K562 (cell line): ENCODE results near the gene POLR3GL. TPM values are rescaled to one million over a fixed set of nuclear protein-coding genes. Genes with fewer than 3 reads are reported as not detected.

Experiments
- ATAC-seq: fragments of 200-7000 bp; cut with Tn5 transposase; 3 replicates; pipeline ENCODE4 v1.9.1; 2020; ENCODE audit warnings: moderate library complexity
- BruUV-seq: library from RNA; stranded (reverse); fragments of 400-500 nt; replicated peaks from 2 replicates; lab custom pipeline; 2021; lab: Mats Ljungman, UMichigan
- CTCF ChIA-PET: fragments of 300-600 bp; formaldehyde crosslinking; extraction: SDS; loops from one replicate; lab custom pipeline; 2021; ENCODE audit warnings: low intra/inter-chr PET ratio; lab: Yijun Ruan, JAX
- POLR2A ChIA-PET: fragments of 300-600, 350-650 bp; sonication (Branson Sonifier 250); formaldehyde crosslinking; extraction: SDS; loops from one replicate; lab custom pipeline; 2021; ENCODE audit warnings: antibody characterized with exemption, inconsistent platforms; lab: Yijun Ruan, JAX
- DNase-seq, 4 experiments: peaks; one replicate each; pipeline versions ENCODE4 v3.0.0 to v3.0.0-alpha.2; 2011 to 2018; ENCODE audit warnings: low spot score in 3 of 4, mixed read lengths in 3 of 4; ENCODE audit errors: extremely low read depth in 1 of 4
- FAIRE-seq: peaks from 2 replicates; lab custom pipeline; 2011; peaks lifted over from hg19 to GRCh38; lab: Jason Lieb, UNC
- H2AFZ ChIP-seq: 2 replicates; pipeline ENCODE4 v1.6.0; 2011; ENCODE audit warnings: low read depth, low read length, control low read depth, inconsistent platforms
- H3K27ac ChIP-seq: fragments of 200-600 bp; 3 replicates; pipeline ENCODE4 v1.8.0; 2011; ENCODE audit warnings: low read depth, mild to moderate bottlenecking, control low read depth, inconsistent platforms, low read length, moderate library complexity, mixed read lengths; ENCODE audit errors: extremely low read depth
- H3K27me3 ChIP-seq, 2 experiments: fragments of 300-600 bp in 1 of 2; 2 replicates in 1 of 2; 3 replicates in 1 of 2; pipeline versions ENCODE4 v1.6.0 to v1.8.0; 2011; ENCODE audit warnings: inconsistent platforms in 2 of 2, low read length in 2 of 2, mild to moderate bottlenecking in 1 of 2, mixed read lengths in 1 of 2, moderate library complexity in 1 of 2; ENCODE audit not compliant: control insufficient read depth in 2 of 2, insufficient read depth in 2 of 2
- H3K36me3 ChIP-seq: fragments of 300-600 bp; 3 replicates; pipeline ENCODE4 v1.8.0; 2011; ENCODE audit warnings: mild to moderate bottlenecking, low read length, inconsistent platforms; ENCODE audit not compliant: control insufficient read depth, insufficient read depth
- H3K4me1 ChIP-seq, 2 experiments: fragments of 200-600 bp in 1 of 2; replicated peaks in 1 of 2; 2 replicates in 1 of 2; 3 replicates in 1 of 2; pipeline versions ENCODE4 v1.5.1 to v1.8.0; 2011; ENCODE audit warnings: inconsistent platforms in 2 of 2, low read length in 2 of 2, mild to moderate bottlenecking in 1 of 2, mixed read lengths in 1 of 2, moderate library complexity in 1 of 2; ENCODE audit not compliant: control insufficient read depth in 2 of 2, insufficient read depth in 2 of 2
- H3K4me2 ChIP-seq: 2 replicates; pipeline ENCODE4 v1.6.1; 2011; ENCODE audit warnings: low read length, control low read depth, inconsistent platforms, mixed read lengths; ENCODE audit not compliant: insufficient read depth
- H3K4me3 ChIP-seq: fragments of 200-600 bp; sonication (generic), shearing (Covaris generic); 2 replicates; pipeline ENCODE4 v1.5.1; 2016; ENCODE audit warnings: control low read depth, inconsistent platforms
- H3K79me2 ChIP-seq: fragments of 200-600 bp; 3 replicates; pipeline ENCODE4 v1.8.0; 2011; ENCODE audit warnings: low read length, inconsistent platforms; ENCODE audit not compliant: control insufficient read depth, insufficient read depth
- H3K9ac ChIP-seq, 2 experiments: 2 replicates each; pipeline versions ENCODE4 v1.6.0 to v1.6.1; 2011; ENCODE audit warnings: low read depth in 2 of 2, low read length in 2 of 2, control low read depth in 1 of 2, inconsistent platforms in 1 of 2, mild to moderate bottlenecking in 1 of 2, mixed read lengths in 1 of 2; ENCODE audit not compliant: insufficient read depth in 1 of 2
- H3K9me1 ChIP-seq: one replicate; pipeline ENCODE4 v1.6.0; 2011; ENCODE audit warnings: inconsistent platforms, mild to moderate bottlenecking, low read length, moderate library complexity; ENCODE audit not compliant: control insufficient read depth, insufficient read depth
- H3K9me3 ChIP-seq: replicated peaks from 2 replicates; pipeline ENCODE4 v1.5.1; 2011; ENCODE audit warnings: low read depth, low read length, inconsistent platforms; ENCODE audit not compliant: control insufficient read depth, insufficient read depth
- H4K20me1 ChIP-seq: replicated peaks from 2 replicates; pipeline ENCODE4 v1.6.1; 2011; ENCODE audit warnings: low read length, inconsistent platforms, mixed read lengths; ENCODE audit not compliant: control insufficient read depth, insufficient read depth
- CEBPB ChIP-seq: fragments of 450-650 bp; IDR thresholded peaks from 2 replicates; pipeline ENCODE4 v1.6.1; 2016; ENCODE audit warnings: missing genetic modification characterization, missing compliant biosample characterization
- E2F3 ChIP-seq: fragments of 250-450 bp; sonication (Bioruptor Pico); IDR thresholded peaks from 2 replicates; pipeline ENCODE4 v1.4.0; 2020; ENCODE audit warnings: mild to moderate bottlenecking
- FOXA3 ChIP-seq, 2 experiments: fragments of 450-650 bp in 1 of 2; sonication (generic) in 1 of 2; formaldehyde crosslinking; IDR thresholded peaks in 1 of 2; conservative IDR thresholded peaks in 1 of 2; 2 replicates each; pipeline versions ENCODE4 v1.4.0 to v1.8.0; 2020 to 2022; ENCODE audit warnings: mild to moderate bottlenecking in 2 of 2, missing genetic modification reagents in 1 of 2
- GTF2F1 ChIP-seq: IDR thresholded peaks from 2 replicates; pipeline ENCODE4 v1.6.1; 2011; ENCODE audit warnings: low read depth, low read length, improper control_type of control experiment
- NR2C2 ChIP-seq, 2 experiments: fragments of 200-800 bp in 1 of 2; sonication (Bioruptor generic) in 1 of 2; sonication (generic) in 1 of 2; formaldehyde crosslinking in 1 of 2; IDR thresholded peaks; 2 replicates each; pipeline versions ENCODE4 v1.6.1 to v1.8.0; 2016 to 2022; ENCODE audit warnings: mild to moderate bottlenecking in 1 of 2, missing compliant biosample characterization in 1 of 2, missing genetic modification characterization in 1 of 2, missing genetic modification reagents in 1 of 2
- RAD51 ChIP-seq: fragments of 450-650 bp; IDR thresholded peaks from 2 replicates; pipeline ENCODE4 v1.7.1; 2016; ENCODE audit warnings: low read depth, mild to moderate bottlenecking, borderline replicate concordance
- TFAP4 ChIP-seq: sonication (generic); formaldehyde crosslinking; IDR thresholded peaks from 2 replicates; pipeline ENCODE4 v1.8.0; 2022; ENCODE audit warnings: missing genetic modification reagents, mild to moderate bottlenecking, moderate library complexity, borderline replicate concordance
- TGIF2 ChIP-seq: sonication (generic); formaldehyde crosslinking; IDR thresholded peaks from 2 replicates; pipeline ENCODE4 v1.8.1; 2022; ENCODE audit warnings: mild to moderate bottlenecking, missing genetic modification reagents, moderate library complexity
- ZNF174 ChIP-seq: fragments of 250-450 bp; sonication (Bioruptor Pico); IDR thresholded peaks from 2 replicates; pipeline ENCODE4 v1.4.0; 2020; ENCODE audit warnings: mild to moderate bottlenecking
- ZNF766 ChIP-seq: fragments of 200-800 bp; sonication (Bioruptor generic); conservative IDR thresholded peaks from 2 replicates; pipeline ENCODE4 v1.6.1; 2016; ENCODE audit warnings: missing genetic modification characterization, missing compliant biosample characterization
- ZNF79 ChIP-seq: fragments of 250-450 bp; sonication (Bioruptor Pico); IDR thresholded peaks from 2 replicates; pipeline ENCODE4 v1.4.0; 2020; ENCODE audit warnings: low read depth, mild to moderate bottlenecking, moderate library complexity
- WGBS: fragments of 100-300 bp; shearing (Covaris generic); methylation state at CpG from one replicate; pipeline ENCODE4 v1.1.6; 2016; ENCODE audit warnings: low coverage, mixed read lengths; ENCODE audit not compliant: insufficient coverage; ENCODE audit errors: missing lambda C conversion rate; 5-methylcytosine and 5-hydroxymethylcytosine counted together
- in situ Hi-C: fragments of 300-500 bp; cut with MboI; formaldehyde crosslinking; loops from 4 replicates; pipeline ENCODE4 v1.15.0; 2018; ENCODE audit warnings: inconsistent platforms, mixed read lengths
- intact Hi-C: fragments of 100-400 bp; cut with micrococcal nuclease; formaldehyde crosslinking; loops from 2 replicates; pipeline ENCODE4 v1.14.2; 2022
- polyA plus RNA-seq, 8 experiments: library from polyadenylated mRNA; depleted of rRNA in 4 of 8; stranded (reverse) in 5 of 8; unstranded in 3 of 8; fragments of >200 nt; fragmentation: Nextera tagmentation in 2 of 8; fragmentation: Illumina TruSeq in 1 of 8; extraction: Ambion mirVana in 2 of 8; extraction: Trizol in 1 of 8; gene quantifications; 2 replicates each; pipeline versions ENCODE4 v1.2.1 to v1.2.3, GENCODE V29; 2011 to 2014; ENCODE audit warnings: inconsistent platforms in 1 of 8, missing spikeins in 1 of 8
- total RNA-seq, 7 experiments: library from RNA; depleted of rRNA in 6 of 7; stranded (reverse); fragments of >200 nt in 6 of 7; fragmentation: Illumina TruSeq in 2 of 7; extraction: Trizol in 2 of 7; gene quantifications; 2 replicates each; pipeline versions ENCODE4 v1.2.1 to v1.2.3, GENCODE V29; 2011 to 2021; ENCODE audit warnings: low replicate concordance in 1 of 7
- TF ChIP-seq, protein P1 (sequence below): fragments of 250-450 bp; sonication (Bioruptor Pico); IDR thresholded peaks from 2 replicates; pipeline ENCODE4 v1.4.0; 2020; ENCODE audit warnings: mild to moderate bottlenecking, moderate library complexity, borderline replicate concordance
- TF ChIP-seq, protein P2 (sequence below): IDR thresholded peaks from 2 replicates; pipeline ENCODE4 v1.6.1; 2011; ENCODE audit warnings: borderline replicate concordance, low read depth, mild to moderate bottlenecking, moderate library complexity, low read length; ENCODE audit not compliant: insufficient read depth, poor library complexity, severe bottlenecking

Gene POLR3GL
- total and polyA plus RNA-seq, 9 of the 15 experiments (the other 6 are each of a cell fraction or from before 2014, with no cell fraction given) = 14.6 to 48.4 (median 38.2) TPM

GRCh38 chr1:146007489-146008133 is 43.1 kb downstream of the POLR3GL start:
- Histone ChIP-seq H3K9me3 (no peaks in the 10 kb centered on the region), H3K27ac (peak overlapping the region; percentile 94; the same call in 2 of the 3 replicates), H3K4me3 (no peak overlapping the region), H3K4me1 (peaks cover 11 to 14% of the 10 kb centered on the region in 2 experiments), H3K79me2 (no peaks in the 10 kb centered on the region), H2AFZ (peak overlapping the region; percentile 61), H3K9ac (peak overlapping the region; percentile 70 to 77; a peak in 3 of 4 replicates), H3K36me3 (no peaks in the 10 kb centered on the region), H3K27me3 (no peaks in the 10 kb centered on the region), H4K20me1 (no peaks in the 10 kb centered on the region), H3K9me1 (no peaks in the 10 kb centered on the region), H3K4me2 (no peak overlapping the region)
- BruUV-seq = no TSS peak
- intact Hi-C loops = loop anchor here (1.0 to 2.0 kb wide), 4 partner anchors 11 to 115 kb away; partner anchors contain the start of gene TXNIP
- ATAC-seq (no peak), DNase-seq (no peak), FAIRE-seq (no peak)
- ChIA-PET CTCF (interaction anchor here (0.9 to 3.6 kb wide), 5 partner anchors 11 to 162 kb away, joined by 4 to 37 read pairs (median 6); partner anchors contain the start of genes NUDT17 and TXNIP), POLR2A (interaction anchor here (0.8 to 2.4 kb wide), 8 partner anchors 10 to 162 kb away, joined by 3 to 22 read pairs (median 6); partner anchors contain the start of genes HJV, NUDT17 and TXNIP)
- 71% methylated on average over 6 of the region's 8 CpGs for WGBS
- in situ Hi-C loops = no loop called here
- TF ChIP-seq TFAP4 (CRISPR knock-in tag) (no peak), NR2C2 (CRISPR knock-in tag; IDR thresholded peaks at IDR 0.05) (no peak), NR2C2 (tag; IDR thresholded peaks at IDR 0.05) (peak; percentile 10; the same call in 1 of the 2 replicates), E2F3 (no peak), ZNF79 (no peak), TGIF2 (no peak), CEBPB (peak; percentile 63; the same call in 1 of the 2 replicates), ZNF174 (CRISPR knock-in tag) (no peak), GTF2F1 (no peak), ZNF766 (0 out of 2 replicates have a peak, but pooled peaks have one; percentile 12), FOXA3 (CRISPR knock-in tag; conservative IDR thresholded peaks at IDR 0.05 in 1 of 2, IDR thresholded peaks at IDR 0.05 in 1 of 2) (no peak), RAD51 (no peak)
- TF ChIP-seq, protein P1, sequence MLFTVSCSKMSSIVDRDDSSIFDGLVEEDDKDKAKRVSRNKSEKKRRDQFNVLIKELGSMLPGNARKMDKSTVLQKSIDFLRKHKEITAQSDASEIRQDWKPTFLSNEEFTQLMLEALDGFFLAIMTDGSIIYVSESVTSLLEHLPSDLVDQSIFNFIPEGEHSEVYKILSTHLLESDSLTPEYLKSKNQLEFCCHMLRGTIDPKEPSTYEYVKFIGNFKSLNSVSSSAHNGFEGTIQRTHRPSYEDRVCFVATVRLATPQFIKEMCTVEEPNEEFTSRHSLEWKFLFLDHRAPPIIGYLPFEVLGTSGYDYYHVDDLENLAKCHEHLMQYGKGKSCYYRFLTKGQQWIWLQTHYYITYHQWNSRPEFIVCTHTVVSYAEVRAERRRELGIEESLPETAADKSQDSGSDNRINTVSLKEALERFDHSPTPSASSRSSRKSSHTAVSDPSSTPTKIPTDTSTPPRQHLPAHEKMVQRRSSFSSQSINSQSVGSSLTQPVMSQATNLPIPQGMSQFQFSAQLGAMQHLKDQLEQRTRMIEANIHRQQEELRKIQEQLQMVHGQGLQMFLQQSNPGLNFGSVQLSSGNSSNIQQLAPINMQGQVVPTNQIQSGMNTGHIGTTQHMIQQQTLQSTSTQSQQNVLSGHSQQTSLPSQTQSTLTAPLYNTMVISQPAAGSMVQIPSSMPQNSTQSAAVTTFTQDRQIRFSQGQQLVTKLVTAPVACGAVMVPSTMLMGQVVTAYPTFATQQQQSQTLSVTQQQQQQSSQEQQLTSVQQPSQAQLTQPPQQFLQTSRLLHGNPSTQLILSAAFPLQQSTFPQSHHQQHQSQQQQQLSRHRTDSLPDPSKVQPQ (CRISPR knock-in tag) = no peak
- TF ChIP-seq, protein P2, sequence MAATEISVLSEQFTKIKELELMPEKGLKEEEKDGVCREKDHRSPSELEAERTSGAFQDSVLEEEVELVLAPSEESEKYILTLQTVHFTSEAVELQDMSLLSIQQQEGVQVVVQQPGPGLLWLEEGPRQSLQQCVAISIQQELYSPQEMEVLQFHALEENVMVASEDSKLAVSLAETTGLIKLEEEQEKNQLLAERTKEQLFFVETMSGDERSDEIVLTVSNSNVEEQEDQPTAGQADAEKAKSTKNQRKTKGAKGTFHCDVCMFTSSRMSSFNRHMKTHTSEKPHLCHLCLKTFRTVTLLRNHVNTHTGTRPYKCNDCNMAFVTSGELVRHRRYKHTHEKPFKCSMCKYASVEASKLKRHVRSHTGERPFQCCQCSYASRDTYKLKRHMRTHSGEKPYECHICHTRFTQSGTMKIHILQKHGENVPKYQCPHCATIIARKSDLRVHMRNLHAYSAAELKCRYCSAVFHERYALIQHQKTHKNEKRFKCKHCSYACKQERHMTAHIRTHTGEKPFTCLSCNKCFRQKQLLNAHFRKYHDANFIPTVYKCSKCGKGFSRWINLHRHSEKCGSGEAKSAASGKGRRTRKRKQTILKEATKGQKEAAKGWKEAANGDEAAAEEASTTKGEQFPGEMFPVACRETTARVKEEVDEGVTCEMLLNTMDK = no peak
